Tibial nerve (tissue), 4 donors: ENCODE results near the gene SLC25A46. TPM values are rescaled to one million over a fixed set of nuclear protein-coding genes. Genes with fewer than 3 reads are reported as not detected.

Source experiments
- DNase-seq, 2 donors: peaks; one replicate each; pipeline ENCODE4 v3.0.0-alpha.2; 2019; ENCODE audit warnings: low spot score in 2 of 2
- H3K27ac ChIP-seq, 4 donors: fragments of 200-600 bp; sonication (generic) in 3 of 4; one replicate each; pipeline ENCODE4 v1.5.1; 2017 to 2019; ENCODE audit warnings: mild to moderate bottlenecking in 1 of 4
- H3K27me3 ChIP-seq, 2 donors: fragments of 200-600 bp; sonication (generic) in 1 of 2; one replicate each; pipeline versions ENCODE4 v1.5.1 to v1.6.0; 2017 to 2019
- H3K36me3 ChIP-seq, 3 donors: fragments of 200-600 bp; sonication (generic); one replicate each; pipeline ENCODE4 v1.5.1; 2018 to 2019
- H3K4me1 ChIP-seq, 4 donors: fragments of 200-600 bp; sonication (generic) in 3 of 4; one replicate each; pipeline ENCODE4 v1.5.1; 2017 to 2019
- H3K4me3 ChIP-seq, 4 donors: fragments of 200-600 bp; sonication (generic) in 3 of 4; one replicate each; pipeline ENCODE4 v1.5.1; 2017 to 2019; ENCODE audit warnings: mild to moderate bottlenecking in 1 of 4, moderate library complexity in 1 of 4
- H3K9me3 ChIP-seq, 4 donors: fragments of 200-600 bp; sonication (generic) in 3 of 4; one replicate each; pipeline ENCODE4 v1.5.1; 2017 to 2019
- EP300 ChIP-seq, 2 donors: sonication (generic); formaldehyde crosslinking; IDR thresholded peaks; one replicate each; pipeline ENCODE4 v1.6.1; 2017; ENCODE audit warnings: antibody characterized with exemption in 2 of 2, mild to moderate bottlenecking in 1 of 2
- POLR2A ChIP-seq, 2 donors: fragments of 450-650 bp; IDR thresholded peaks; one replicate each; pipeline ENCODE4 v1.6.1; 2017; ENCODE audit warnings: antibody characterized with exemption in 2 of 2, mild to moderate bottlenecking in 2 of 2, moderate library complexity in 2 of 2
- WGBS, 2 donors: methylation state at CpG; one replicate each; pipeline ENCODE4 v1.1.5; 2018; 5-methylcytosine and 5-hydroxymethylcytosine counted together
- total RNA-seq, 4 donors: library from RNA; depleted of rRNA; stranded (reverse); fragments of >200 nt; gene quantifications; one replicate each; pipeline ENCODE4 v1.1.0, GENCODE V29; 2016
- TF ChIP-seq, protein P1 (sequence below), 5 experiments: fragments of 200-600 bp in 3 of 5; fragments of 450-650 bp in 2 of 5; sonication (generic) in 3 of 5; IDR thresholded peaks; one replicate each; pipeline ENCODE4 v1.5.1; 2016 to 2019; ENCODE audit warnings: antibody characterized with exemption in 5 of 5, mild to moderate bottlenecking in 3 of 5, moderate library complexity in 2 of 5

Gene SLC25A46
- total RNA-seq, 4 donors from 2014 or later: 45.6 to 58.4 (median 48.7) TPM

DNA sequence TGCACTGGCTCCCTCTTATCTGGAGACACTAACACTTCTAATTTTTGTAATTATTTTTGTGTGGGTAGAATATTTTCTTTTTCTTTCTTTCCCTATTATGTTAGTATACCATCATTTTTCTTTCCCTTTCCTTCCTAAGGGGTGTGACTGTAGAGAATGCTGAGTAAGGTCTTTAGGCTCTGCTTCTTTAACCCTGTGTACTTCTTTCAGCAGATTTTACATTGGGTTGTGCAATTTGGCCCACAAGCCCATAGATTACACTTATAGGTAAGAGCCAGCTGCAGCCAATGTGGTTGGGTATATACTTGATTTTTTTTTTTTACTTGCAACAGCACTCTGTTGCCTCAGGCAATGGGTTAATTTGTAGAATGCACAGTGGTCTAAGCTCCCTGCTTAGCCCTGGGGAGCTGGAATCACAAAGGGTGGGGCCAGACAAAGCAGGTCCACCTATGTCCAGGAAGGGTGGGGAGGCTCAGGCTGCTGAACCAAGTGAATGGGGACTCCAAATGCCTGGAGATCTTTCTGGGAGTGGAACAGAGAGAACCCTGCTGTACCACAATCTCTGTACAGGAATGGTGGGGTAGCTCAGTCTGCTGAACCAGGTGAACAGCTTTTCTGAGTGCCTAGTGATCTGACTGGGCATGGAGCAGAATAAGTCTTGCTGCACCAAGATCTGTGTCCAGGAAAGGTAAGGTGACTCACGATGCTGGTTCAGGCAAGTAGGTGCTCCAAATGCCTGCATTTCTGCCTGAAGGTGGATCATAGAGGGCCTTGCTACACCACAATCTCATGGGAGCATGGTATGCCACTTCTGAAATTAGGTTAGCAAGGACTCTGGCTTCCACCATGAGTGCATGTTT, 64.9 kb downstream of the SLC25A46 start:
- no peaks in the 10 kb centered on the region for H3K4me1 ChIP-seq
- TF ChIP-seq POLR2A (IDR thresholded peaks at IDR 0.05): no peak
- TF ChIP-seq, protein P1, sequence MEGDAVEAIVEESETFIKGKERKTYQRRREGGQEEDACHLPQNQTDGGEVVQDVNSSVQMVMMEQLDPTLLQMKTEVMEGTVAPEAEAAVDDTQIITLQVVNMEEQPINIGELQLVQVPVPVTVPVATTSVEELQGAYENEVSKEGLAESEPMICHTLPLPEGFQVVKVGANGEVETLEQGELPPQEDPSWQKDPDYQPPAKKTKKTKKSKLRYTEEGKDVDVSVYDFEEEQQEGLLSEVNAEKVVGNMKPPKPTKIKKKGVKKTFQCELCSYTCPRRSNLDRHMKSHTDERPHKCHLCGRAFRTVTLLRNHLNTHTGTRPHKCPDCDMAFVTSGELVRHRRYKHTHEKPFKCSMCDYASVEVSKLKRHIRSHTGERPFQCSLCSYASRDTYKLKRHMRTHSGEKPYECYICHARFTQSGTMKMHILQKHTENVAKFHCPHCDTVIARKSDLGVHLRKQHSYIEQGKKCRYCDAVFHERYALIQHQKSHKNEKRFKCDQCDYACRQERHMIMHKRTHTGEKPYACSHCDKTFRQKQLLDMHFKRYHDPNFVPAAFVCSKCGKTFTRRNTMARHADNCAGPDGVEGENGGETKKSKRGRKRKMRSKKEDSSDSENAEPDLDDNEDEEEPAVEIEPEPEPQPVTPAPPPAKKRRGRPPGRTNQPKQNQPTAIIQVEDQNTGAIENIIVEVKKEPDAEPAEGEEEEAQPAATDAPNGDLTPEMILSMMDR (IDR thresholded peaks at IDR 0.05): no peak
- TF ChIP-seq EP300 (IDR thresholded peaks at IDR 0.05): no peak
- DNase-seq: no peak
- no peak overlapping the region for H3K27ac ChIP-seq
- H3K4me3 ChIP-seq: no peak overlapping the region
- H3K9me3 ChIP-seq: peaks cover 0 to 22% (median 0%) of the 10 kb centered on the region in 4 donors
- H3K36me3 ChIP-seq: no peaks in the 10 kb centered on the region
- H3K27me3 ChIP-seq: no peaks in the 10 kb centered on the region
- 88 to 92% methylated on average over 1 of the region's 1 CpG for WGBS, 2 donors

DNA sequence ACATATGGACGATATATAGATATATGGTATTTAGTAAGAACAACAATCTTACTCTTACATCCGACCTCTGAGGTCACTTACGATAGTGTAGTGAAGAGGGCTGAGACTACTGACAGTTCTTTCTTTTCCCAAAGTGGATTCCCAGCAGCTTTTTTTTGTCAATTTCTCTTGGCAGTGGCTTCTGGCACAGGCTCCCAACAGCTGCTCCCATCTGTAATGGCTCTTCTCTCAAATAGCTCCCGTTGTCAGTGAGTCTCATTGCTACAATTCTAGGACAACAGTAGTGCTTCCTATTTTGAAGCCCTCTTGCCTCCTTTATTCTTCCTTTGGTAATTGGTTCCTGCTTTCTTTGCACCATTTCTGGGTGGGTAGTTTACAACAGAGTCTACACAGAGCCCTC, 68.4 kb downstream of the SLC25A46 start:
- Histone ChIP-seq H3K9me3 (peaks cover 0 to 30% (median 0%) of the 10 kb centered on the region in 4 donors), H3K27me3 (no peaks in the 10 kb centered on the region), H3K4me1 (no peaks in the 10 kb centered on the region), H3K27ac (no peak overlapping the region), H3K4me3 (no peak overlapping the region), H3K36me3 (no peaks in the 10 kb centered on the region)
- WGBS, 2 donors: 25 to 31% methylated on average over 4 of the region's 4 CpGs
- no peak for DNase-seq
- TF ChIP-seq, protein P1 (IDR thresholded peaks at IDR 0.05): no peak
- TF ChIP-seq EP300 (IDR thresholded peaks at IDR 0.05) (no peak), POLR2A (IDR thresholded peaks at IDR 0.05) (no peak)

DNA sequence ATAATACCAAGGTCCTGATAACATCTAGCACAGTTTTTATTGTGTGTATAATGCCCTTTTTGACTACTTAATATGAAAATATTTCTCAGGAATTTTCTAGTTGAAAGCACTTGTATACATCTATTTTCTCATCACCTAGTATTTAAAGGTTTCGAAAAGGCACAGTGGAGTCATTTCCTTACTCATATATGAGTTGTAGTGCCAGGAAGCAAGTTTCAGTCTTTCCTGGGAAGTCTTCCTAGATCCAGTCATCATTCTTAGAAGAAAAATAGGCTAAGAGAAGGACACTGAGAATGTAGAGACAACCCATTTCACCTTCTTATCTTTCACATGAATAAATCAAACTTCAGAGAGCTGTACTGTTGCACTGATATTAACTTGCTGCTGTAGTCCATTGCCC, 70.2 kb downstream of the SLC25A46 start:
- peaks cover 0 to 21% (median 2%) of the 10 kb centered on the region in 4 donors for H3K9me3 ChIP-seq
- 89 to 96% methylated on average over 1 of the region's 1 CpG for WGBS, 2 donors
- H3K27me3 ChIP-seq: no peaks in the 10 kb centered on the region
- DNase-seq: no peak
- no peak overlapping the region for H3K4me3 ChIP-seq
- no peaks in the 10 kb centered on the region for H3K4me1 ChIP-seq
- H3K36me3 ChIP-seq: no peaks in the 10 kb centered on the region
- TF ChIP-seq, protein P1 (IDR thresholded peaks at IDR 0.05): no peak
- TF ChIP-seq POLR2A (IDR thresholded peaks at IDR 0.05) (no peak), EP300 (IDR thresholded peaks at IDR 0.05) (no peak)
- no peak overlapping the region for H3K27ac ChIP-seq

Other genes starting within 250 kb of the SLC25A46 start
- gene TMEM232, start 12.3 kb upstream of the SLC25A46 start, total RNA-seq: 10 to 100 TPM in 1 of 4 donors, 1 to 10 TPM in 3; 1.7 to 14.4 (median 4.1) TPM